Mucosa of stomach (tissue), 1 donor: Measurements from ENCODE around the gene NUDT9.
A peak's percentile ranks its signal among the peaks of the same experiment; 100 is the strongest.
"Not testable (repeated sequence)": the region's sequence is repeated elsewhere in the genome, so short reads cannot be mapped to it uniquely, and the experiment has no call there.

ENCODE experiments used
- H3K27me3 ChIP-seq: one replicate; pipeline ENCODE4 v1.7.0; 2013; ENCODE audit warnings: mild to moderate bottlenecking, low read length; ENCODE audit not compliant: control insufficient read depth, insufficient read depth
- H3K36me3 ChIP-seq: one replicate; pipeline ENCODE4 v1.7.0; 2013; ENCODE audit warnings: low read length; ENCODE audit not compliant: control insufficient read depth, insufficient read depth
- H3K4me1 ChIP-seq: one replicate; pipeline ENCODE4 v1.7.0; 2013; ENCODE audit warnings: mild to moderate bottlenecking, low read length; ENCODE audit not compliant: control insufficient read depth, insufficient read depth
- H3K4me3 ChIP-seq: one replicate; pipeline ENCODE4 v1.7.0; 2013; ENCODE audit warnings: low read length
- H3K9ac ChIP-seq: one replicate; pipeline ENCODE4 v1.7.0; 2013; ENCODE audit warnings: mild to moderate bottlenecking, low read length, moderate library complexity
- H3K9me3 ChIP-seq: one replicate; pipeline ENCODE4 v1.7.0; 2013; ENCODE audit warnings: mild to moderate bottlenecking, low read length, moderate library complexity; ENCODE audit not compliant: control insufficient read depth
- donor health status: Pancreatic carcinoma.

NUDT9 gene

DNA sequence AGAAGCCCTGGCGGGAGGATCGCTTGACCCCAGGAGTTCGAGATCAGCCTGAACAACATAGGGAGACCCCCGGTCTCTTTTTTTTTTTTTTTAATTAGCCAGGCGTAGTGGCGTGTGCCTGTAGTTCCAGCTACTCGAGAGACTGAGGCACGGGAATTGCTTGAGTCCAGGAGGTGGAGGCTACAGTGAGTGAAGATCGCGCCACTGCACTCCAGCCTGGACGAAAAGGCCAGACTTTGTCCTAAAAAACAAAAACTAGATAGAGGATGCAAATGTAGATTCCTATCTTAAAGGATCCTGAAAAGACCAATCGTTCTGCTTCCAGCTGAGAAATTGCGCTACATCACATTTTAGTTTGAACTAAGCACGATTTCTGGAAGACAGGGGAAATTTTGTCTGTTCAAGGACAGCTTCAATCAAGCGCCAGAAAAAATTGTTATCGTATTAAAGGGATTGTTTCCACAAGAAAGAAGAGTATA is 30.8 kb upstream of the NUDT9 start:
- Histone ChIP-seq H3K36me3 (no peaks in the 10 kb centered on the region), H3K9me3 (no peaks in the 10 kb centered on the region), H3K27me3 (no peaks in the 10 kb centered on the region), H3K9ac (peak overlapping the region; percentile 91), H3K4me1 (peaks cover 8% of the 10 kb centered on the region), H3K4me3 (peak overlapping the region; percentile 72)

GRCh38 chr4:87392183-87392582 is 30.2 kb upstream of the NUDT9 start:
- Histone ChIP-seq H3K27me3 (no peaks in the 10 kb centered on the region), H3K4me1 (peaks cover 3% of the 10 kb centered on the region), H3K9me3 (no peaks in the 10 kb centered on the region), H3K36me3 (no peaks in the 10 kb centered on the region), H3K9ac (no peak overlapping the region), H3K4me3 (no peak overlapping the region)

- H3K27me3 ChIP-seq, H3K4me1 ChIP-seq, H3K9ac ChIP-seq, H3K4me3 ChIP-seq, H3K9me3 ChIP-seq, H3K36me3 ChIP-seq: not testable (repeated sequence)
Observed at GRCh38 chr4:87395073-87395472, 27.3 kb upstream of the NUDT9 start.

DNA sequence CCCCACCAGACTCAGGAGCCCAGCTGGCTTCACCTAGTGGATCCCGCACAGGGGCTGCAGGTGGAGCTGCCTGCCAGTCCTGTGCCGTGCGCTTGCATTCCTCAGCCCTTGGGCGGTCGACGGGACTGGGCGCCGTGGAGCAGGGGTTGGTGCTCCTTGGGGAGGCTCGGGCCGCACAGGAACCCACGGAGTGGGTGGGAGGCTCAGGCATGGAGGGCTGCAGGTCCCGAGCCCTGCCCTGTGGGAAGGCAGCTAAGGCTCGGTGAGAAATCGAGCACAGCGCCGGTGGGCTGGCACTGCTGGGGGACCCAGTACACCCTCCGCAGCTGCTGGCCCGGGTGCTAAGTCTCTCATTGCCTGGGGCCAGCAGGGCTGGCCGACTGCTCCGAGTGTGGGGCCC is 26.5 kb upstream of the NUDT9 start:
- H3K4me3 ChIP-seq, H3K36me3 ChIP-seq, H3K27me3 ChIP-seq, H3K4me1 ChIP-seq, H3K9ac ChIP-seq, H3K9me3 ChIP-seq: not testable (repeated sequence)

GRCh38 chr4:87399148-87399547 is 23.2 kb upstream of the NUDT9 start:
- Histone ChIP-seq H3K4me1 (no peaks in the 10 kb centered on the region), H3K9ac (no peak overlapping the region), H3K4me3 (no peak overlapping the region), H3K9me3 (no peaks in the 10 kb centered on the region), H3K36me3 (no peaks in the 10 kb centered on the region), H3K27me3 (no peaks in the 10 kb centered on the region)

DNA sequence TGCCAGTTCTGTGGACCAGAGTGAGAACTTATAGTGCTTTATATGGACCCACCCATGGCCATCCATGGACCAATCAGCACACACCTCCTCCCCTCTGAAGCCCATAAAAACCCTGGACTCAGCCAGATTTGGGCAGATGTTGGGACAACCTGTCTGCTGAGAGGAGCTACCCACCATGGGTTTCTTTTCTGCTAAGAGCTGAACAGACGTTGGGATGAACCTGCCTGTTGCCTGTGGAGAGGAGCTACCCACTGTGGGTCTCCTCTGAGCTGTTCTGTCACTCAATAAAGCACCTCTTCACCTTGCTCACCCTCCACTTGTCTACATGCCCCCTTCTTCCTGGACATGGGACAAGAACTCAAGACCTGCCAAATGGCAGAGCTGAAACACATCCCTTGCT is 22.4 kb upstream of the NUDT9 start:
- H3K9ac ChIP-seq: no peak overlapping the region
- H3K36me3 ChIP-seq: no peaks in the 10 kb centered on the region
- H3K9me3 ChIP-seq: no peaks in the 10 kb centered on the region
- H3K4me3 ChIP-seq: no peak overlapping the region
- H3K4me1 ChIP-seq: no peaks in the 10 kb centered on the region
- no peaks in the 10 kb centered on the region for H3K27me3 ChIP-seq

DNA sequence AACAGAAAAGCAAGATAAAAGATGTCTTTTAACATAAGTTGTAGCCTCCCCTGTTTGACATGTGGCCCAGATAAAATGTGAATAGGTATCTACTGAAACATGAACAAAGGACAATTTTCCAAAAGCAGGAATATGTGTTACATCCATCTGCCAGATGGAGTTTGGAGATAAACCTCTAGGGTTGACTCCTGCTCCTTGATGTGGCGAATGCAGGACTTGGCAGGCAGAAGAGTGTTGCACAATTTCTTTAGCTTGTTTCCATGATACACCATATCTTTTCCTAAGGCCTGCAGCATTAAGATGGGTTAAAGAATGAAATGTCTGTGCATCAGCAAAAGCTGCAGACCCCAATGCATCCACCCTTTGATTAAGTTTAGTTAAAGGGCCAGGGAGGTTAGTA is 18.6 kb upstream of the NUDT9 start:
- not testable (repeated sequence) for H3K36me3 ChIP-seq, H3K27me3 ChIP-seq, H3K4me1 ChIP-seq, H3K9ac ChIP-seq, H3K4me3 ChIP-seq, H3K9me3 ChIP-seq

- peaks cover 22% of the 10 kb centered on the region for H3K4me1 ChIP-seq
- no peaks in the 10 kb centered on the region for H3K36me3 ChIP-seq
- no peaks in the 10 kb centered on the region for H3K27me3 ChIP-seq
- no peaks in the 10 kb centered on the region for H3K9me3 ChIP-seq
- no peak overlapping the region for H3K4me3 ChIP-seq
- H3K9ac ChIP-seq: no peak overlapping the region
Observed at GRCh38 chr4:87405211-87405820, 17.1 kb upstream of the NUDT9 start.

GRCh38 chr4:87406462-87406861 is 15.9 kb upstream of the NUDT9 start:
- Histone ChIP-seq H3K4me3 (no peak overlapping the region), H3K27me3 (no peaks in the 10 kb centered on the region), H3K4me1 (peaks cover 23% of the 10 kb centered on the region), H3K9ac (no peak overlapping the region), H3K36me3 (no peaks in the 10 kb centered on the region), H3K9me3 (no peaks in the 10 kb centered on the region)

GRCh38 chr4:87406902-87407301 is 15.5 kb upstream of the NUDT9 start:
- not testable (repeated sequence) for H3K9ac ChIP-seq, H3K9me3 ChIP-seq, H3K27me3 ChIP-seq, H3K36me3 ChIP-seq, H3K4me3 ChIP-seq
- peaks cover 23% of the 10 kb centered on the region for H3K4me1 ChIP-seq

- Histone ChIP-seq H3K9me3 (no peaks in the 10 kb centered on the region), H3K27me3 (no peaks in the 10 kb centered on the region), H3K4me1 (peaks cover 23% of the 10 kb centered on the region), H3K36me3 (no peaks in the 10 kb centered on the region), H3K4me3 (no peak overlapping the region), H3K9ac (no peak overlapping the region)
Observed at GRCh38 chr4:87409420-87409939, 12.9 kb upstream of the NUDT9 start.

DNA sequence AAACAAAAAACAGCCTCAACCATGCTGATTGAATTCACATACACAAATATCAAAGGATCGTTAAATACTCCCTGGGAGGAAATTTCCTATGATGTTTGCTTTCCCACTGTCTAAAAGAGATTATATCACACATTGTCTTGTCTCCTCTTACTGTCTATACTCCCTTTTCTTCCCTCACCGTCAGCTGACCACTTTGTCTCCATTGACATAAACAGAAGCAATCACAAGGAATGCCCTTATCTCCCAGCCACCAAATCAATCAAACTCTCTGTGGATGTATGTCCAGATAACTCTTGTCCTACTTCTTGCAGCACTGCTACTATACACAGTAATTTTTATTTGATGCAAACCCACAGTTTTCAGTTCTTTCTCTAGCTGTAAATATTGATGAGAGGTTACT is 12.2 kb upstream of the NUDT9 start:
- Histone ChIP-seq H3K27me3 (no peaks in the 10 kb centered on the region), H3K9me3 (no peaks in the 10 kb centered on the region), H3K4me1 (peaks cover 23% of the 10 kb centered on the region), H3K36me3 (no peaks in the 10 kb centered on the region), H3K4me3 (no peak overlapping the region), H3K9ac (no peak overlapping the region)

DNA sequence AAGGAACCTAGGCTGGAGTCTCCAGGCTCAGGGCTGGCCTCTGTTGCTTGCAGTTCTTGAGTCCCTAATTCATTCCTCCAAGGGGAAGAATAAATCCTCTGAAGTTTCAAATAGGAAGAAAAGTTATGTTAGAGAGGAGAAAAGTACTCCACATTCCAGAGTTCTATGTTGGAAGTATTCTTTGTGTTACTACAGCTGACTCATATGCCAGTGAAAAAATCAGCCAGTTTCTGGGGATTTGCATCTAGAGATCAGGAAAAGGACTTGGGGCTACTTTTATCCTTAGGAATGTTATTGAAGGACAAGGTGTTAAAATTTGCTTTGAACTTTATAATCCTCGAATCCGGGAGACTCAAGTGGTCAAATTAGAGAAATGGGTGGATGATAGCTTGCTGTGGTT is 11.7 kb upstream of the NUDT9 start:
- no peaks in the 10 kb centered on the region for H3K9me3 ChIP-seq
- H3K27me3 ChIP-seq: no peaks in the 10 kb centered on the region
- H3K4me3 ChIP-seq: no peak overlapping the region
- H3K9ac ChIP-seq: no peak overlapping the region
- H3K4me1 ChIP-seq: peaks cover 19% of the 10 kb centered on the region
- no peaks in the 10 kb centered on the region for H3K36me3 ChIP-seq
